SK-N-SH (cell line): ENCODE results near the gene PBX1. TPM values are rescaled to one million over a fixed set of nuclear protein-coding genes. Genes with fewer than 3 reads are reported as not detected.

Source experiments
- CTCF ChIA-PET: fragments of 300-600, 350-600 bp; formaldehyde crosslinking; extraction: SDS; loops from one replicate; lab custom pipeline; 2021; lab: Yijun Ruan, JAX
- POLR2A ChIA-PET: fragments of 350-600 bp; sonication (Branson Sonifier 250); formaldehyde crosslinking; extraction: SDS; loops from one replicate; lab custom pipeline; 2020; ENCODE audit warnings: antibody characterized with exemption, inconsistent platforms; lab: Yijun Ruan, JAX
- DNase-seq: peaks from one replicate; pipeline ENCODE4 v3.0.0; 2012
- H2AFZ ChIP-seq: fragments of 200-600 bp; sonication (generic); 2 replicates; pipeline ENCODE4 v1.8.1; 2016; ENCODE audit warnings: antibody characterized with exemption, mild to moderate bottlenecking, low read depth
- H3F3A ChIP-seq: fragments of 200-600 bp; sonication (generic); replicated peaks from 2 replicates; pipeline ENCODE3; 2016; ENCODE audit warnings: antibody characterized with exemption, mild to moderate bottlenecking; ENCODE audit not compliant: insufficient read depth
- H3K27ac ChIP-seq, 2 experiments: fragments of 200-500 bp in 1 of 2; fragments of 200-600 bp in 1 of 2; sonication (Bioruptor generic) in 1 of 2; sonication (generic), shearing (Covaris generic) in 1 of 2; 2 replicates each; pipeline versions ENCODE4 v1.5.1 to v1.6.1; 2014 to 2016; ENCODE audit warnings: low read depth in 2 of 2, inconsistent platforms in 1 of 2, low read length in 1 of 2, mild to moderate bottlenecking in 1 of 2, mixed read lengths in 1 of 2
- H3K27me3 ChIP-seq: fragments of 200-600 bp; sonication (generic), shearing (Covaris generic); 2 replicates; pipeline ENCODE4 v1.6.1; 2016; ENCODE audit warnings: mixed run types; ENCODE audit not compliant: insufficient read depth
- H3K36me3 ChIP-seq, 2 experiments: fragments of 200-500 bp in 1 of 2; fragments of 200-600 bp in 1 of 2; sonication (Bioruptor generic) in 1 of 2; sonication (generic) in 1 of 2; replicated peaks in 1 of 2; 2 replicates each; pipeline versions ENCODE3 to v1.5.1; 2014 to 2016; ENCODE audit warnings: low read length in 1 of 2, mild to moderate bottlenecking in 1 of 2; ENCODE audit not compliant: insufficient read depth in 2 of 2, control insufficient read depth in 1 of 2
- H3K4me1 ChIP-seq, 2 experiments: fragments of 200-500 bp in 1 of 2; fragments of 200-600 bp in 1 of 2; sonication (Bioruptor generic) in 1 of 2; sonication (generic), shearing (Covaris generic) in 1 of 2; 2 replicates each; pipeline versions ENCODE4 v1.5.1 to v1.6.1; 2014 to 2016; ENCODE audit warnings: low read depth in 1 of 2, low read length in 1 of 2, mixed run types in 1 of 2; ENCODE audit not compliant: insufficient read depth in 2 of 2, control insufficient read depth in 1 of 2
- H3K4me2 ChIP-seq: fragments of 200-600 bp; sonication (generic), shearing (Covaris generic); 2 replicates; pipeline ENCODE4 v1.6.1; 2017; ENCODE audit warnings: mixed run types
- H3K4me3 ChIP-seq, 2 experiments: fragments of 200-500 bp in 1 of 2; fragments of 200-600 bp in 1 of 2; sonication (Bioruptor generic) in 1 of 2; sonication (generic), shearing (Covaris generic) in 1 of 2; 2 replicates each; pipeline versions ENCODE4 v1.5.1 to v1.8.1; 2014 to 2016; ENCODE audit warnings: low read depth in 2 of 2, inconsistent platforms in 1 of 2, low read length in 1 of 2, mild to moderate bottlenecking in 1 of 2, mixed read lengths in 1 of 2, moderate library complexity in 1 of 2
- H3K79me2 ChIP-seq: fragments of 200-600 bp; sonication (generic); 2 replicates; pipeline ENCODE4 v1.8.1; 2017; ENCODE audit warnings: mild to moderate bottlenecking; ENCODE audit not compliant: insufficient read depth
- H3K9ac ChIP-seq: fragments of 200-600 bp; sonication (generic); 2 replicates; pipeline ENCODE4 v1.6.1; 2017; ENCODE audit warnings: mixed run types
- H3K9me2 ChIP-seq: fragments of 200-600 bp; sonication (generic); 2 replicates; pipeline ENCODE4 v1.6.1; 2017; ENCODE audit warnings: mixed run types
- H3K9me3 ChIP-seq: fragments of 200-600 bp; sonication (generic); 2 replicates; pipeline ENCODE4 v1.6.1; 2017; ENCODE audit warnings: mixed run types, mild to moderate bottlenecking, moderate library complexity
- H4K20me1 ChIP-seq: fragments of 200-600 bp; sonication (generic); 2 replicates; pipeline ENCODE4 v1.6.1; 2017; ENCODE audit warnings: mild to moderate bottlenecking, mixed run types; ENCODE audit not compliant: insufficient read depth
- CTCF ChIP-seq: fragments of 200-600 bp; sonication (generic); IDR thresholded peaks from 2 replicates; pipeline ENCODE4 v1.6.1; 2017; ENCODE audit warnings: antibody characterized with exemption, mild to moderate bottlenecking, moderate library complexity
- FOSL2 ChIP-seq: IDR thresholded peaks from 2 replicates; pipeline ENCODE4 v1.4.0; 2012; ENCODE audit warnings: low read depth, mild to moderate bottlenecking, moderate library complexity, borderline replicate concordance
- FOXJ3 ChIP-seq: sonication (generic); formaldehyde crosslinking; IDR thresholded peaks from 2 replicates; pipeline ENCODE4 v1.5.1; 2020; ENCODE audit warnings: mild to moderate bottlenecking, missing genetic modification reagents
- FOXM1 ChIP-seq: IDR thresholded peaks from 2 replicates; pipeline ENCODE4 v1.4.0; 2012; ENCODE audit warnings: low read depth, mild to moderate bottlenecking
- GATA2 ChIP-seq: sonication (generic); formaldehyde crosslinking; IDR thresholded peaks from 2 replicates; pipeline ENCODE4 v1.5.0; 2020; ENCODE audit warnings: mild to moderate bottlenecking, missing genetic modification reagents
- IRF3 ChIP-seq: fragments of 150-350 bp; IDR thresholded peaks from 2 replicates; pipeline ENCODE4 v1.6.1; 2016; ENCODE audit warnings: mild to moderate bottlenecking, low read depth, low read length
- JUND ChIP-seq: IDR thresholded peaks from 2 replicates; pipeline ENCODE4 v1.4.0; 2012
- MAX ChIP-seq: IDR thresholded peaks from 2 replicates; pipeline ENCODE4 v1.4.0; 2012; ENCODE audit warnings: low read depth
- MXI1 ChIP-seq: IDR thresholded peaks from 2 replicates; pipeline ENCODE4 v1.6.1; 2012; ENCODE audit warnings: mild to moderate bottlenecking, low read depth, low read length, improper control_type of control experiment
- PBX3 ChIP-seq: IDR thresholded peaks from 2 replicates; pipeline ENCODE4; 2012
- POLR2AphosphoS5 ChIP-seq: IDR thresholded peaks from 2 replicates; pipeline ENCODE4 v1.6.1; 2012; ENCODE audit warnings: low read depth, low read length
- RCOR1 ChIP-seq: fragments of 150-350 bp; IDR thresholded peaks from 2 replicates; pipeline ENCODE4 v1.6.1; 2017; ENCODE audit warnings: antibody characterized with exemption, low read length
- SMC3 ChIP-seq: IDR thresholded peaks from 2 replicates; pipeline ENCODE4 v1.6.1; 2012; ENCODE audit warnings: low read depth, low read length, improper control_type of control experiment
- TCF12 ChIP-seq: IDR thresholded peaks from 2 replicates; pipeline ENCODE4 v1.4.0; 2012
- YY1 ChIP-seq: IDR thresholded peaks from 2 replicates; pipeline ENCODE4 v1.4.0; 2012; ENCODE audit warnings: low read depth, mild to moderate bottlenecking
- ZBTB33 ChIP-seq: IDR thresholded peaks from 2 replicates; pipeline ENCODE4 v1.4.0; 2012; ENCODE audit warnings: low read depth, borderline replicate concordance
- WGBS: methylation state at CpG from one replicate; pipeline ENCODE4 v1.1.6; 2017; ENCODE audit warnings: low lambda C conversion rate; 5-methylcytosine and 5-hydroxymethylcytosine counted together
- polyA plus RNA-seq, 3 experiments: library from polyadenylated mRNA; depleted of rRNA; stranded (reverse); fragments of >200 nt; gene quantifications; 2 replicates each; pipeline ENCODE4 v1.2.3, GENCODE V29; 2012

The PBX1 gene
- polyA plus RNA-seq, 1 of the 3 experiments (the other 2 are of a cell fraction): 27.0 TPM

GRCh38 chr1:164583835-164584539, 25.0 kb downstream of the PBX1 start:
- Histone ChIP-seq H3K36me3 (peaks cover 0 to 8% of the 10 kb centered on the region in 2 experiments), H3K9ac (no peak overlapping the region), H2AFZ (no peak overlapping the region), H3K9me2 (no peaks in the 10 kb centered on the region), H3K27me3 (no peaks in the 10 kb centered on the region), H3K4me2 (no peak overlapping the region), H3K9me3 (no peaks in the 10 kb centered on the region), H3K27ac (no peak overlapping the region), H3K4me3 (no peak overlapping the region), H4K20me1 (no peaks in the 10 kb centered on the region), H3K4me1 (peaks cover 10 to 20% of the 10 kb centered on the region in 2 experiments; a peak in 3 of 4 replicates), H3F3A (no peaks in the 10 kb centered on the region), H3K79me2 (no peaks in the 10 kb centered on the region; the same call in 1 of the 2 replicates)
- POLR2A ChIA-PET: no interaction called here
- WGBS: 95% methylated on average over 5 of the region's 5 CpGs
- TF ChIP-seq FOXM1 (no peak), SMC3 (no peak), CTCF (no peak), TCF12 (no peak), MXI1 (no peak), PBX3 (no peak), FOSL2 (no peak)
- no peak for DNase-seq
- CTCF ChIA-PET: interaction anchor here (1.5 to 1.6 kb wide), 3 partner anchors 10 to 203 kb away, joined by 3 to 5 read pairs (median 4); no protein-coding TSS in a partner anchor

- Histone ChIP-seq H4K20me1 (no peaks in the 10 kb centered on the region), H3K36me3 (peaks cover 0 to 8% of the 10 kb centered on the region in 2 experiments), H3K27me3 (no peaks in the 10 kb centered on the region), H2AFZ (no peak overlapping the region), H3K4me1 (peaks cover 16 to 19% of the 10 kb centered on the region in 2 experiments), H3K4me2 (no peak overlapping the region), H3K9me3 (no peaks in the 10 kb centered on the region), H3K9ac (no peak overlapping the region), H3F3A (no peaks in the 10 kb centered on the region), H3K27ac (no peak overlapping the region), H3K9me2 (no peaks in the 10 kb centered on the region), H3K4me3 (no peak overlapping the region), H3K79me2 (no peaks in the 10 kb centered on the region)
- POLR2A ChIA-PET: no interaction called here
- CTCF ChIA-PET: no interaction called here
- TF ChIP-seq YY1 (no peak), RCOR1 (no peak), GATA2 (no peak), MAX (no peak), JUND (no peak), MXI1 (no peak), POLR2AphosphoS5 (no peak), IRF3 (no peak), PBX3 (no peak), ZBTB33 (no peak), FOXJ3 (CRISPR knock-in tag) (no peak)
- 87% methylated on average over 5 of the region's 5 CpGs for WGBS
- no peak for DNase-seq
These were observed 27.6 kb downstream of the PBX1 start for GRCh38 chr1:164586591-164586990.
